ENCODE results near the gene APAF1.

GRCh38 chr12:98736352-98737321 is 91.5 kb downstream of the APAF1 start:
- TF ChIP-seq CTCF (IDR thresholded peaks at IDR 0.05): no peak
- no peak for TF ChIP-seq POLR2A (IDR thresholded peaks at IDR 0.05)

Measured in gastroesophageal sphincter (tissue), 3 donors.